ENCODE measurements around the gene DEXI. TPM values are rescaled to one million over a fixed set of nuclear protein-coding genes. Genes with fewer than 3 reads are reported as not detected.
"Not testable (repeated sequence)": the region's sequence is repeated elsewhere in the genome, so short reads cannot be mapped to it uniquely, and the experiment has no call there.

The DEXI gene
- total RNA-seq, 2 donors from 2014 or later = 29.8 to 51.1 TPM

GRCh38 chr16:10926867-10927266 lies 15.4 kb downstream of the DEXI start:
- Histone ChIP-seq H3K4me1 (peaks cover 21% of the 10 kb centered on the region), H3K27ac (no peak overlapping the region), H3K4me3 (no peak overlapping the region), H3K27me3 (no peaks in the 10 kb centered on the region), H3K9me3 (no peaks in the 10 kb centered on the region), H3K36me3 (replicated peaks in 1 of 2; ENCODE audit: insufficient read depth in 1 of 2, low read depth in 2 of 2) (peaks cover 0 to 5% of the 10 kb centered on the region in 2 donors)
- 89 to 96% methylated on average over 5 of the region's 5 CpGs for WGBS, 2 donors
- DNase-seq (no peak), ATAC-seq (no peak)
- TF ChIP-seq CTCF (IDR thresholded peaks at IDR 0.05) = no peak
- TF ChIP-seq POLR2A (IDR thresholded peaks at IDR 0.05) = no peak
- intact Hi-C loops (cut with DNase I) = loop anchor here (10.0 kb wide), 1 partner anchor 412 kb away; no protein-coding TSS in a partner anchor

GRCh38 chr16:10926094-10926493 lies 16.2 kb downstream of the DEXI start:
- WGBS, 2 donors = 0 to 75% methylated on average over 1 to 4 of the region's 4 CpGs
- Histone ChIP-seq H3K27me3 (no peaks in the 10 kb centered on the region), H3K36me3 (replicated peaks in 1 of 2; ENCODE audit: insufficient read depth in 1 of 2, low read depth in 2 of 2) (peaks cover 0 to 5% of the 10 kb centered on the region in 2 donors), H3K4me1 (peaks cover 25% of the 10 kb centered on the region), H3K4me3 (no peak overlapping the region), H3K9me3 (no peaks in the 10 kb centered on the region), H3K27ac (no peak overlapping the region)
- no peak for DNase-seq
- intact Hi-C loops (cut with DNase I) = loop anchor here (10.0 kb wide), 1 partner anchor 411 kb away; no protein-coding TSS in a partner anchor
- ATAC-seq = no peak
- TF ChIP-seq CTCF (IDR thresholded peaks at IDR 0.05) (no peak), POLR2A (IDR thresholded peaks at IDR 0.05) (no peak)

GRCh38 chr16:10925285-10925684 lies 17.0 kb downstream of the DEXI start:
- not testable (repeated sequence) for H3K36me3 ChIP-seq (replicated peaks in 1 of 2; ENCODE audit: insufficient read depth in 1 of 2, low read depth in 2 of 2); H3K4me3 ChIP-seq; DNase-seq; H3K27me3 ChIP-seq; ATAC-seq; H3K9me3 ChIP-seq; H3K27ac ChIP-seq
- peaks cover 25% of the 10 kb centered on the region for H3K4me1 ChIP-seq
- intact Hi-C loops (cut with DNase I) = loop anchor here (10.0 kb wide), 1 partner anchor 410 kb away; no protein-coding TSS in a partner anchor
- WGBS, 2 donors = 98 to 100% methylated on average over 3 of the region's 3 CpGs

DNA sequence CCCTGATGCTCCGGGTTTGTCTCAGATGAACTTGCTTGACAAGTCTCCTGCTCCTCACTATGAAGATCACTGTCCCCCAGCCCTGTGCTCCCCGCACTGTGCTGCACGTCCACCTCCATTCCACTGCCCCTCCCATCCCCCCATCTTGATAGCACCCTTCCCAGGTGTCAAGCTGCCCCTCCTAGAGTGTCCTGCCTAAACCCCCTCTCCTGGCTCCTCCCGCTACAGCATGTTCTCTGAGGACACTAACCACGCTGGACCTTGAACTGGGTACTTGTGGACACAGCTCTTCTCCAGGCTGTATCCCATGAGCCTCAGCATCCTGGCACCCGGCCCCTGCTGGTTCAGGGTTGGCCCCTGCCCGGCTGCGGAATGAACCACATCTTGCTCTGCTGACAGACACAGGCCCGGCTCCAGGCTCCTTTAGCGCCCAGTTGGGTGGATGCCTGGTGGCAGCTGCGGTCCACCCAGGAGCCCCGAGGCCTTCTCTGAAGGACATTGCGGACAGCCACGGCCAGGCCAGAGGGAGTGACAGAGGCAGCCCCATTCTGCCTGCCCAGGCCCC lies 18.5 kb downstream of the DEXI start:
- WGBS, 2 donors = 25 to 66% methylated on average over 14 of the region's 14 CpGs
- intact Hi-C loops (cut with DNase I) = loop anchor here (10.0 kb wide), 1 partner anchor 409 kb away; no protein-coding TSS in a partner anchor
- DNase-seq = peak; percentile 56 to 87 (median 70)

More for the DNA sequence above, 18.5 kb downstream of the DEXI start:
- peak; percentile 32 for ATAC-seq
- H3K4me1 ChIP-seq = peaks cover 18% of the 10 kb centered on the region
- no peak overlapping the region for H3K4me3 ChIP-seq
- TF ChIP-seq POLR2A (IDR thresholded peaks at IDR 0.05) (no peak), CTCF (IDR thresholded peaks at IDR 0.05) (no peak)
- peak overlapping the region in 1 of 4 donors; percentile 46 for H3K27ac ChIP-seq
- no peaks in the 10 kb centered on the region for H3K27me3 ChIP-seq
- no peaks in the 10 kb centered on the region for H3K9me3 ChIP-seq
- peaks cover 0 to 1% of the 10 kb centered on the region in 2 donors for H3K36me3 ChIP-seq (replicated peaks in 1 of 2; ENCODE audit: insufficient read depth in 1 of 2, low read depth in 2 of 2)

Data from body of pancreas (tissue), 4 donors.